Pancreas (tissue), 10 donors: ENCODE data around the gene C7orf33. TPM values are rescaled to one million over a fixed set of nuclear protein-coding genes. Genes with fewer than 3 reads are reported as not detected.

ENCODE experiments used
- ATAC-seq, 4 donors: fragments of 200-7000 bp; cut with Tn5 transposase; one replicate each; pipeline versions ENCODE4 v1.8.0 to v1.9.1; 2020; ENCODE audit warnings: mild to moderate bottlenecking in 4 of 4, moderate library complexity in 4 of 4
- DNase-seq, 6 donors: peaks; one replicate each; pipeline ENCODE4 v3.0.0-alpha.2; 2020
- FAIRE-seq: peaks from 2 replicates; lab custom pipeline; 2012; peaks lifted over from hg19 to GRCh38; lab: Jason Lieb, UNC
- H3K27ac ChIP-seq, 4 donors: fragments of 200-600 bp; sonication (generic); 1 replicate in 3 of 4; 2 replicates in 1 of 4; pipeline versions ENCODE4 v1.5.0 to v1.8.0; 2020
- H3K27me3 ChIP-seq, 4 donors: fragments of 200-600 bp; one replicate each; pipeline ENCODE4 v1.8.0; 2021
- H3K36me3 ChIP-seq, 3 donors: fragments of 200-600 bp; sonication (generic) in 1 of 3; one replicate each; pipeline versions ENCODE4 v1.5.0 to v1.8.0; 2020 to 2021
- H3K4me1 ChIP-seq, 3 donors: fragments of 200-600 bp; one replicate each; pipeline ENCODE4 v1.8.0; 2021
- H3K4me3 ChIP-seq, 4 donors: fragments of 200-600 bp; sonication (generic) in 2 of 4; one replicate each; pipeline versions ENCODE4 v1.5.0 to v1.8.0; 2020 to 2021
- H3K9me3 ChIP-seq, 4 donors: fragments of 200-600 bp; one replicate each; pipeline ENCODE4 v1.8.0; 2021
- CTCF ChIP-seq, 4 donors: fragments of 200-600 bp; sonication (generic) in 3 of 4; IDR thresholded peaks; one replicate each; pipeline versions ENCODE4 v1.5.0 to v1.8.0; 2021; ENCODE audit warnings: antibody characterized with exemption in 4 of 4
- WGBS, 2 donors: extraction: QIAGEN DNeasy Blood & Tissue Kit; methylation state at CpG; one replicate each; pipeline ENCODE4 v1.1.7; 2013; 5-methylcytosine and 5-hydroxymethylcytosine counted together
- intact Hi-C, 3 donors: fragments of 100-400 bp; cut with DNase I; formaldehyde crosslinking; loops; one replicate each; pipeline versions ENCODE4 v1.11.1 to v1.14.2; 2022
- polyA plus RNA-seq, 2 donors: library from polyadenylated mRNA; stranded (reverse); fragments of 200-250 nt; gene quantifications; one replicate each; pipeline ENCODE4 v1.2.3, GENCODE V29; 2013
- total RNA-seq, 6 donors: library from RNA; stranded (reverse); fragmentation: NEBNext Ultra II Directional in 4 of 6; extraction: Animal tissue kit (Norgen Biotek cat#: 25700) in 4 of 6; gene quantifications; one replicate each; pipeline versions ENCODE4 v1.2.1 to v1.2.4, GENCODE V29; 2021 to 2023
- donor health status: healthy with polysubstance abuse.
- donor health status: DM: no; HTN: no; CAD: no; lungs with moderate emphysema.
- donor health status: DM: no; HTN: no; CAD: no.
- donor health status: control.
- donor health status: control.
- donor health status: Bipolar disorder and iron deficiency.
- donor health status: DM: yes; HTN: yes; CAD: no.
- donor health status: DM: no; HTN: no; CAD: no.
- donor health status: DM: no; HTN: no; CAD: no.
- donor health status: DM: yes; HTN: yes; CAD: no.

The C7orf33 gene
- total and polyA plus RNA-seq, 8 donors, result not detected

- H3K27ac ChIP-seq, result no peak overlapping the region
- 85% methylated on average over 4 of the region's 4 CpGs for WGBS, 2 donors
- DNase-seq (no peak), ATAC-seq (no peak), FAIRE-seq (no peak)
- H3K9me3 ChIP-seq, result no peaks in the 10 kb centered on the region
- H3K4me1 ChIP-seq, result no peaks in the 10 kb centered on the region
- H3K36me3 ChIP-seq, result no peaks in the 10 kb centered on the region
- no peaks in the 10 kb centered on the region for H3K27me3 ChIP-seq
- intact Hi-C loops, result loop anchor here in 2 of 3 donors (5.0 kb wide), 1 partner anchor 383 kb away; no protein-coding TSS in a partner anchor
- no peak for TF ChIP-seq CTCF (IDR thresholded peaks at IDR 0.05)
- H3K4me3 ChIP-seq, result no peak overlapping the region
Observed at GRCh38 chr7:148579366-148579765, 11.2 kb upstream of the C7orf33 start.

GRCh38 chr7:148580446-148580845 is 10.1 kb upstream of the C7orf33 start:
- FAIRE-seq, result no peak
- H3K9me3 ChIP-seq, result no peaks in the 10 kb centered on the region
- H3K36me3 ChIP-seq, result no peaks in the 10 kb centered on the region
- no peak for DNase-seq
- no peak for TF ChIP-seq CTCF (IDR thresholded peaks at IDR 0.05)
- no peak for ATAC-seq
- intact Hi-C loops, result no loop called here
- no peaks in the 10 kb centered on the region for H3K27me3 ChIP-seq
- no peak overlapping the region for H3K27ac ChIP-seq
- WGBS, 2 donors, result 78 to 82% methylated on average over 6 of the region's 6 CpGs
- no peaks in the 10 kb centered on the region for H3K4me1 ChIP-seq
- H3K4me3 ChIP-seq, result no peak overlapping the region

- no peaks in the 10 kb centered on the region for H3K4me1 ChIP-seq
- TF ChIP-seq CTCF (IDR thresholded peaks at IDR 0.05), result no peak
- H3K36me3 ChIP-seq, result no peaks in the 10 kb centered on the region
- DNase-seq, result no peak
- no peak for ATAC-seq
- no peak overlapping the region for H3K4me3 ChIP-seq
- no peaks in the 10 kb centered on the region for H3K9me3 ChIP-seq
- H3K27me3 ChIP-seq, result no peaks in the 10 kb centered on the region
- WGBS, 2 donors, result 72 to 78% methylated on average over 3 of the region's 3 CpGs
- no peak for FAIRE-seq
- intact Hi-C loops, result no loop called here
- no peak overlapping the region for H3K27ac ChIP-seq
Observed at GRCh38 chr7:148581624-148582023, 8.9 kb upstream of the C7orf33 start.

- 43 to 53% methylated on average over 5 of the region's 5 CpGs for WGBS, 2 donors
- TF ChIP-seq CTCF (IDR thresholded peaks at IDR 0.05), result no peak
- intact Hi-C loops, result no loop called here
- no peak for DNase-seq
- FAIRE-seq, result no peak
- ATAC-seq, result no peak
- H3K4me3 ChIP-seq, result no peak overlapping the region
- no peak overlapping the region for H3K27ac ChIP-seq
- H3K36me3 ChIP-seq, result no peaks in the 10 kb centered on the region
- no peaks in the 10 kb centered on the region for H3K27me3 ChIP-seq
- no peaks in the 10 kb centered on the region for H3K4me1 ChIP-seq
- no peaks in the 10 kb centered on the region for H3K9me3 ChIP-seq
Observed at GRCh38 chr7:148584154-148584827, 6.3 kb upstream of the C7orf33 start.

GRCh38 chr7:148585399-148585798 is 5.2 kb upstream of the C7orf33 start:
- intact Hi-C loops, result no loop called here
- H3K27ac ChIP-seq, result no peak overlapping the region
- DNase-seq, result no peak
- ATAC-seq, result no peak
- no peak for TF ChIP-seq CTCF (IDR thresholded peaks at IDR 0.05)
- H3K4me1 ChIP-seq, result no peaks in the 10 kb centered on the region
- WGBS, 2 donors, result 80 to 87% methylated on average over 7 of the region's 7 CpGs
- H3K4me3 ChIP-seq, result no peak overlapping the region
- H3K36me3 ChIP-seq, result no peaks in the 10 kb centered on the region
- no peaks in the 10 kb centered on the region for H3K27me3 ChIP-seq
- H3K9me3 ChIP-seq, result no peaks in the 10 kb centered on the region
- FAIRE-seq, result no peak
